AG09319 (cell line): ENCODE data around the gene LDB1.

Experiments used
- DNase-seq: peaks from one replicate; pipeline ENCODE4 v3.0.0-alpha.2; 2010; ENCODE audit warnings: low read depth; ENCODE audit errors: extremely low read depth
- TF ChIP-seq, protein P1 (sequence below): IDR thresholded peaks from 2 replicates; pipeline ENCODE4 v1.5.1; 2011; ENCODE audit warnings: low read depth, mild to moderate bottlenecking, inconsistent platforms, low read length, moderate library complexity

Gene LDB1

GRCh38 chr10:102066399-102067088 is 53.6 kb downstream of the LDB1 start:
- TF ChIP-seq, protein P1, sequence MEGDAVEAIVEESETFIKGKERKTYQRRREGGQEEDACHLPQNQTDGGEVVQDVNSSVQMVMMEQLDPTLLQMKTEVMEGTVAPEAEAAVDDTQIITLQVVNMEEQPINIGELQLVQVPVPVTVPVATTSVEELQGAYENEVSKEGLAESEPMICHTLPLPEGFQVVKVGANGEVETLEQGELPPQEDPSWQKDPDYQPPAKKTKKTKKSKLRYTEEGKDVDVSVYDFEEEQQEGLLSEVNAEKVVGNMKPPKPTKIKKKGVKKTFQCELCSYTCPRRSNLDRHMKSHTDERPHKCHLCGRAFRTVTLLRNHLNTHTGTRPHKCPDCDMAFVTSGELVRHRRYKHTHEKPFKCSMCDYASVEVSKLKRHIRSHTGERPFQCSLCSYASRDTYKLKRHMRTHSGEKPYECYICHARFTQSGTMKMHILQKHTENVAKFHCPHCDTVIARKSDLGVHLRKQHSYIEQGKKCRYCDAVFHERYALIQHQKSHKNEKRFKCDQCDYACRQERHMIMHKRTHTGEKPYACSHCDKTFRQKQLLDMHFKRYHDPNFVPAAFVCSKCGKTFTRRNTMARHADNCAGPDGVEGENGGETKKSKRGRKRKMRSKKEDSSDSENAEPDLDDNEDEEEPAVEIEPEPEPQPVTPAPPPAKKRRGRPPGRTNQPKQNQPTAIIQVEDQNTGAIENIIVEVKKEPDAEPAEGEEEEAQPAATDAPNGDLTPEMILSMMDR, result no peak
- DNase-seq, result no peak

- DNase-seq, result no peak
- TF ChIP-seq, protein P1, result no peak
These were observed 54.4 kb downstream of the LDB1 start for GRCh38 chr10:102065561-102066398.

DNA sequence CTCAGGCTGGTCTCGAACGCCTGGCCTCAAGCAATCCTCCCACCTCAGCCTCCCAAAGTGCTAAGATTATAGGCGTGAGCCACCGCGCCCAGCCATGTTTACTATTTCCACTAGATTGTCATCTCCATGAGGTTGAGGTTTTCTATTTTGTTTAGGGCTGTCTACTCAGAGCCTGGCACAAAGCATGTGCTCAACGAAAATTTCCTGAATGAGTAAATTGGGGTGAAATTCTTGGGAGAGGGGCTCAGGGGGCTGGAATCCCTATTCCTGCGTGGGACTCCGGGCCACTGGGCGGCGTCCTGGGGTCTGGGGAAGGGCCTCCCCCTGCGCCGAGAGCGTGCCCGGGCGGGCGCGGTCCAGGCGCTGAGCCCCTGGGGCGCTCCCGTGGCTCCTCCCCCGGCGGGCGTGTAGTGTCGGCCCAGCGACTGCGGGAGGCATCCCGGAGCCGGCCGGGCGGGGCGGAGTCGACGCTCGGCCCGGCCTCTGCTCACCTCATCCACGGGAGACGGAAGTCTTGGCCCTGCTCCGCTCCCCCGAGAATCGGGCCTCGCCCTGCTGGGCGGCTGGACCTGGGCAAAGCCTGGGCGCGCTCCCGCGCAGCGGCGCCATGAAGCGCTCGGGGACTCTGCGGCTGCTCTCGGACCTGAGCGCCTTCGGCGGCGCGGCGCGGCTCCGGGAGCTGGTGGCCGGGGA is 55.2 kb downstream of the LDB1 start, which contains the start of gene HPS6:
HPS6 (plus strand) TSS at position 482 of the 693 bp plus-strand sequence; CDS start at position 608, 126 bp downstream.
- TF ChIP-seq, protein P1, result peak; percentile 6
- DNase-seq, result peak; percentile 69

DNA sequence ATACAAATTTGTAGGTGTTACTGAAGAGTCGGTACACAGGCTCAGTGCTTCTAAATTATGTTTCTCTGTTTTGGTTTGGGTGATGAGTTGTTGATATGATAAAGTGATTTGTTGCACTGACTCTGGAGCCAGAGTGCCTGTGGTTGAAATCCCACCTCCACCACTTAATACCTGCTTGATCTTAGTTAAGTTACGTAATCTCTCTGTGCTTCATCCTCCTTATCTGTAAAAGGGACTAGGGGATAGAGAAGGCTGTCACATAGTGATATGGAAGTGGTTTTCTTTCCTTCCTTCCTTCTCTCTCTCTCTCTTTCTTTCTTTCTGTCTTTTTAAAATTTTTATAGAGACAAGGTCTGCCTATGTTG is 55.7 kb downstream of the LDB1 start:
- TF ChIP-seq, protein P1, result no peak
- DNase-seq, result no peak

GRCh38 chr10:102059987-102060386 is 60.2 kb downstream of the LDB1 start:
- DNase-seq, result no peak
- TF ChIP-seq, protein P1, result no peak
